ENCODE measurements around the gene MNT. TPM values are rescaled to one million over a fixed set of nuclear protein-coding genes. Genes with fewer than 3 reads are reported as not detected.

The MNT gene
- total RNA-seq, 4 donors from 2014 or later, result 9.5 to 57.8 (median 39.0) TPM

GRCh38 chr17:2435181-2435741 is 34.4 kb upstream of the MNT start:
- Histone ChIP-seq H3K4me3 (no peak overlapping the region), H3K4me1 (no peaks in the 10 kb centered on the region), H3K27me3 (no peaks in the 10 kb centered on the region), H3K36me3 (peaks cover 0 to 73% (median 0%) of the 10 kb centered on the region in 3 donors), H3K9me3 (no peaks in the 10 kb centered on the region), H3K27ac (no peak overlapping the region)
- TF ChIP-seq CTCF (IDR thresholded peaks at IDR 0.05) (no peak), POLR2A (IDR thresholded peaks at IDR 0.05) (no peak)
- no peak for DNase-seq

- Histone ChIP-seq H3K27ac (no peak overlapping the region), H3K27me3 (no peaks in the 10 kb centered on the region)
Observed at GRCh38 chr17:2433696-2434095, 32.8 kb upstream of the MNT start.

GRCh38 chr17:2427910-2428309 is 27.1 kb upstream of the MNT start:
- Histone ChIP-seq H3K4me1 (no peaks in the 10 kb centered on the region), H3K4me3 (no peak overlapping the region), H3K27me3 (no peaks in the 10 kb centered on the region), H3K36me3 (peaks cover 0 to 19% (median 0%) of the 10 kb centered on the region in 3 donors), H3K9me3 (no peaks in the 10 kb centered on the region), H3K27ac (no peak overlapping the region)
- TF ChIP-seq POLR2A (IDR thresholded peaks at IDR 0.05) (no peak), CTCF (IDR thresholded peaks at IDR 0.05) (no peak)
- DNase-seq, result no peak

More at GRCh38 chr17:2433696-2434095, 32.8 kb upstream of the MNT start:
- no peak for TF ChIP-seq POLR2A (IDR thresholded peaks at IDR 0.05)
- TF ChIP-seq CTCF (IDR thresholded peaks at IDR 0.05), result no peak
- no peaks in the 10 kb centered on the region for H3K9me3 ChIP-seq
- H3K36me3 ChIP-seq, result peaks cover 0 to 60% (median 0%) of the 10 kb centered on the region in 3 donors
- no peak for DNase-seq
- H3K4me1 ChIP-seq, result no peaks in the 10 kb centered on the region
- H3K4me3 ChIP-seq, result no peak overlapping the region

- Histone ChIP-seq H3K27me3 (no peaks in the 10 kb centered on the region), H3K4me1 (no peaks in the 10 kb centered on the region), H3K27ac (no peak overlapping the region), H3K9me3 (no peaks in the 10 kb centered on the region), H3K4me3 (no peak overlapping the region), H3K36me3 (peaks cover 0 to 12% (median 0%) of the 10 kb centered on the region in 3 donors)
- DNase-seq, result no peak
- no peak for TF ChIP-seq CTCF (IDR thresholded peaks at IDR 0.05)
- TF ChIP-seq POLR2A (IDR thresholded peaks at IDR 0.05), result no peak
Observed at GRCh38 chr17:2427215-2427614, 26.4 kb upstream of the MNT start.

GRCh38 chr17:2423271-2423670 is 22.4 kb upstream of the MNT start:
- no peaks in the 10 kb centered on the region for H3K27me3 ChIP-seq
- H3K4me3 ChIP-seq, result no peak overlapping the region
- no peak for TF ChIP-seq CTCF (IDR thresholded peaks at IDR 0.05)
- TF ChIP-seq POLR2A (IDR thresholded peaks at IDR 0.05), result no peak
- H3K9me3 ChIP-seq, result no peaks in the 10 kb centered on the region
- no peak overlapping the region for H3K27ac ChIP-seq
- no peak for DNase-seq
- peaks cover 0 to 5% (median 0%) of the 10 kb centered on the region in 4 donors for H3K4me1 ChIP-seq
- peaks cover 0 to 23% (median 0%) of the 10 kb centered on the region in 3 donors for H3K36me3 ChIP-seq

Measured in Peyer's patch (tissue), 4 donors.